GM23338 (cell line): Measurements from ENCODE around the gene SLC25A36. TPM values are rescaled to one million over a fixed set of nuclear protein-coding genes. Genes with fewer than 3 reads are reported as not detected.

Experiments
- ATAC-seq: fragments of 200-7000 bp; cut with Tn5 transposase; 3 replicates; pipeline ENCODE4 v1.9.1; 2020
- DNase-seq: peaks from one replicate; pipeline ENCODE4 v3.0.0-alpha.2; 2015; ENCODE audit warnings: low spot score
- H2AFZ ChIP-seq: fragments of 200-600 bp; sonication (generic); 2 replicates; pipeline ENCODE4 v1.8.0; 2016; ENCODE audit warnings: antibody characterized with exemption, mild to moderate bottlenecking, moderate library complexity
- H3F3A ChIP-seq: fragments of 200-600 bp; sonication (generic); replicated peaks from 2 replicates; pipeline ENCODE4 v1.8.0; 2017; ENCODE audit warnings: antibody characterized with exemption, mixed run types, low read depth
- H3K27ac ChIP-seq: fragments of 200-600 bp; sonication (generic); 2 replicates; pipeline ENCODE4 v1.6.1; 2016; ENCODE audit warnings: low read depth
- H3K27me3 ChIP-seq: fragments of 200-600 bp; sonication (generic); 2 replicates; pipeline ENCODE4 v1.8.0; 2016; ENCODE audit warnings: mild to moderate bottlenecking, mixed run types, moderate library complexity; ENCODE audit not compliant: insufficient read depth
- H3K36me3 ChIP-seq: fragments of 200-600 bp; sonication (generic); 2 replicates; pipeline ENCODE4 v1.8.0; 2016; ENCODE audit warnings: mild to moderate bottlenecking; ENCODE audit not compliant: insufficient read depth
- H3K4me1 ChIP-seq: fragments of 200-600 bp; sonication (generic); 2 replicates; pipeline ENCODE4 v1.8.0; 2016; ENCODE audit warnings: mild to moderate bottlenecking, moderate library complexity; ENCODE audit not compliant: insufficient read depth
- H3K4me2 ChIP-seq: fragments of 200-600 bp; sonication (generic); 2 replicates; pipeline ENCODE4 v1.7.1; 2017; ENCODE audit warnings: mixed run types
- H3K4me3 ChIP-seq: fragments of 200-600 bp; sonication (generic); 2 replicates; pipeline ENCODE4 v1.6.1; 2016; ENCODE audit warnings: mixed run types
- H3K79me2 ChIP-seq: fragments of 200-600 bp; sonication (generic); replicated peaks from 2 replicates; pipeline ENCODE4 v1.8.0; 2017; ENCODE audit warnings: mild to moderate bottlenecking; ENCODE audit not compliant: insufficient read depth
- H3K9me2 ChIP-seq: fragments of 200-600 bp; sonication (generic); 2 replicates; pipeline ENCODE4 v1.8.0; 2017; ENCODE audit not compliant: insufficient read depth
- H4K20me1 ChIP-seq: fragments of 200-600 bp; sonication (generic); replicated peaks from 2 replicates; pipeline ENCODE4 v1.8.0; 2017; ENCODE audit warnings: mild to moderate bottlenecking; ENCODE audit not compliant: insufficient read depth
- H3K27ac Mint-ChIP-seq: 2 replicates; pipeline ENCODE4 v1.8.0; 2020; ENCODE audit warnings: inconsistent platforms, mild to moderate bottlenecking, moderate library complexity, mixed read lengths
- H3K27me3 Mint-ChIP-seq: 3 replicates; pipeline ENCODE4 v1.8.0; 2022; ENCODE audit warnings: low read depth, mild to moderate bottlenecking, moderate library complexity, mixed read lengths, inconsistent platforms; ENCODE audit not compliant: insufficient read depth, poor library complexity
- H3K36me3 Mint-ChIP-seq: 3 replicates; pipeline ENCODE4 v1.8.0; 2021; ENCODE audit warnings: low read depth, mild to moderate bottlenecking, inconsistent platforms, moderate library complexity, mixed read lengths
- H3K4me1 Mint-ChIP-seq: 3 replicates; pipeline ENCODE4 v1.8.0; 2020; ENCODE audit warnings: mild to moderate bottlenecking, inconsistent platforms, mixed read lengths
- H3K4me3 Mint-ChIP-seq: 3 replicates; pipeline ENCODE4 v1.8.0; 2021; ENCODE audit warnings: moderate library complexity, mild to moderate bottlenecking, inconsistent platforms, mixed read lengths
- H3K9me3 Mint-ChIP-seq: 3 replicates; pipeline ENCODE4 v1.8.0; 2020; ENCODE audit warnings: moderate library complexity, mild to moderate bottlenecking, inconsistent platforms, mixed read lengths
- CREB1 ChIP-seq: fragments of 250-450 bp; sonication (Bioruptor Pico); IDR thresholded peaks from 2 replicates; pipeline ENCODE4 v1.5.0; 2020; ENCODE audit warnings: low read depth, mild to moderate bottlenecking, moderate library complexity
- CTCF ChIP-seq, 2 experiments: fragments of 200-600 bp in 1 of 2; sonication (generic) in 1 of 2; conservative IDR thresholded peaks; 2 replicates each; pipeline versions ENCODE4 v1.5.1 to v1.6.1; 2016 to 2017; ENCODE audit warnings: antibody characterized with exemption in 2 of 2, low read depth in 2 of 2, mild to moderate bottlenecking in 2 of 2, moderate library complexity in 1 of 2
- ETS1 ChIP-seq: IDR thresholded peaks from 2 replicates; pipeline ENCODE4 v1.6.1; 2016; ENCODE audit warnings: antibody characterized with exemption
- EZH2 ChIP-seq: fragments of 200-600 bp; sonication (generic); IDR thresholded peaks from one replicate; pipeline ENCODE4 v1.8.0; 2017; ENCODE audit warnings: antibody characterized with exemption, mild to moderate bottlenecking, low read depth; ENCODE audit not compliant: unreplicated experiment
- EZH2phosphoT487 ChIP-seq: fragments of 200-600 bp; sonication (generic); IDR thresholded peaks from one replicate; pipeline ENCODE4 v1.8.1; 2018; ENCODE audit warnings: antibody characterized with exemption; ENCODE audit not compliant: unreplicated experiment
- JUNB ChIP-seq: IDR thresholded peaks from one replicate; pipeline ENCODE4 v1.6.1; 2016; ENCODE audit warnings: antibody characterized with exemption; ENCODE audit not compliant: unreplicated experiment
- NANOG ChIP-seq: IDR thresholded peaks from 2 replicates; pipeline ENCODE4 v1.6.1; 2016; ENCODE audit warnings: antibody characterized with exemption, borderline replicate concordance
- REST ChIP-seq: IDR thresholded peaks from one replicate; pipeline ENCODE4 v1.6.1; 2018; ENCODE audit warnings: antibody characterized with exemption; ENCODE audit not compliant: unreplicated experiment
- STAT1 ChIP-seq: IDR thresholded peaks from one replicate; pipeline ENCODE4 v1.6.1; 2016; ENCODE audit warnings: antibody characterized with exemption; ENCODE audit not compliant: unreplicated experiment
- ZNF114 ChIP-seq: fragments of 250-450 bp; sonication (Bioruptor Pico); IDR thresholded peaks from 2 replicates; pipeline ENCODE4 v1.5.0; 2020; ENCODE audit warnings: mild to moderate bottlenecking, moderate library complexity
- ZNF331 ChIP-seq: fragments of 250-450 bp; sonication (Bioruptor Pico); IDR thresholded peaks from 2 replicates; pipeline ENCODE4 v1.5.0; 2020; ENCODE audit warnings: low read depth, mild to moderate bottlenecking, moderate library complexity
- ZNF462 ChIP-seq: fragments of 250-450 bp; sonication (Bioruptor Pico); IDR thresholded peaks from 2 replicates; pipeline ENCODE4 v1.5.0; 2020; ENCODE audit warnings: mild to moderate bottlenecking, moderate library complexity
- polyA plus RNA-seq: library from polyadenylated mRNA; unstranded; fragments of >200 nt; fragmentation: Nextera tagmentation; extraction: Ambion mirVana; gene quantifications from 2 replicates; pipeline ENCODE4 v1.2.1, GENCODE V29; 2016
- total RNA-seq: library from RNA; depleted of rRNA; stranded (reverse); fragments of >200 nt; shearing (Covaris generic); gene quantifications from 2 replicates; pipeline ENCODE4 v1.2.3, GENCODE V29; 2014

SLC25A36 gene
- total and polyA plus RNA-seq, 2 experiments from 2014 or later, result 113 to 123 TPM

- H4K20me1 ChIP-seq, result no peaks in the 10 kb centered on the region
- Mint-ChIP-seq H3K9me3 (no peaks in the 10 kb centered on the region), H3K4me3 (no peak overlapping the region), H3K27ac (no peak overlapping the region), H3K4me1 (no peaks in the 10 kb centered on the region), H3K27me3 (no peaks in the 10 kb centered on the region), H3K36me3 (no peaks in the 10 kb centered on the region)
- H3K79me2 ChIP-seq, result no peaks in the 10 kb centered on the region
- DNase-seq (no peak), ATAC-seq (no peak)
- no peak overlapping the region for H3K4me2 ChIP-seq
- no peaks in the 10 kb centered on the region for H3F3A ChIP-seq
- no peaks in the 10 kb centered on the region for H3K9me2 ChIP-seq
- H3K4me3 ChIP-seq, result no peak overlapping the region
- no peak overlapping the region for H2AFZ ChIP-seq
- H3K4me1 ChIP-seq, result no peaks in the 10 kb centered on the region
- no peak overlapping the region for H3K27ac ChIP-seq
- H3K36me3 ChIP-seq, result no peaks in the 10 kb centered on the region
- TF ChIP-seq ZNF114 (CRISPR knock-in tag) (no peak), ETS1 (no peak), EZH2 (no peak), CTCF (conservative IDR thresholded peaks at IDR 0.05; ENCODE audit: low read depth in 2 of 2) (no peak), CREB1 (CRISPR knock-in tag) (no peak), ZNF331 (CRISPR knock-in tag) (no peak), ZNF462 (CRISPR knock-in tag) (no peak), NANOG (no peak), JUNB (no peak), EZH2phosphoT487 (no peak), REST (no peak), STAT1 (no peak)
- no peaks in the 10 kb centered on the region for H3K27me3 ChIP-seq
These were observed 25.0 kb upstream of the SLC25A36 start for GRCh38 chr3:140916603-140917002.
